Vagina (tissue), 2 donors: Measurements from ENCODE around the gene MTHFD1L. TPM values are rescaled to one million over a fixed set of nuclear protein-coding genes. Genes with fewer than 3 reads are reported as not detected.

Experiments used
- DNase-seq, 2 donors: peaks; one replicate each; pipeline ENCODE4 v3.0.0-alpha.2; 2017; ENCODE audit errors: extremely low spot score in 2 of 2
- H3K27ac ChIP-seq: fragments of 200-600 bp; sonication (generic); one replicate; pipeline ENCODE4 v1.5.1; 2019
- H3K27me3 ChIP-seq: fragments of 200-600 bp; sonication (generic); one replicate; pipeline ENCODE4 v1.5.1; 2019
- H3K36me3 ChIP-seq, 2 donors: fragments of 200-600 bp; sonication (generic); one replicate each; pipeline ENCODE4 v1.5.1; 2017 to 2019
- H3K4me1 ChIP-seq: fragments of 200-600 bp; sonication (generic); one replicate; pipeline ENCODE4 v1.5.1; 2019
- H3K4me3 ChIP-seq, 2 donors: fragments of 200-600 bp; sonication (generic); 1 replicate in 1 of 2; 2 replicates in 1 of 2; pipeline ENCODE4 v1.5.1; 2016 to 2019
- H3K9me3 ChIP-seq: fragments of 200-600 bp; sonication (generic); one replicate; pipeline ENCODE4 v1.5.1; 2019
- POLR2A ChIP-seq, 2 donors: fragments of 450-650 bp; IDR thresholded peaks; one replicate each; pipeline ENCODE4 v1.6.1; 2017; ENCODE audit warnings: antibody characterized with exemption in 2 of 2, mild to moderate bottlenecking in 2 of 2, moderate library complexity in 2 of 2
- POLR2AphosphoS5 ChIP-seq, 2 donors: sonication (generic); formaldehyde crosslinking; IDR thresholded peaks; one replicate each; pipeline ENCODE4 v1.9.0; 2017; ENCODE audit warnings: antibody characterized with exemption in 2 of 2, mild to moderate bottlenecking in 2 of 2, low read depth in 1 of 2; ENCODE audit not compliant: insufficient read depth in 1 of 2
- intact Hi-C: fragments of 100-400 bp; cut with DNase I; formaldehyde crosslinking; loops from one replicate; pipeline ENCODE4 v1.15.1; 2023
- total RNA-seq: library from RNA; depleted of rRNA; stranded (reverse); fragments of >200 nt; gene quantifications from one replicate; pipeline ENCODE4 v1.2.3, GENCODE V29; 2016
- TF ChIP-seq, protein P1 (sequence below), 3 experiments: fragments of 450-650 bp in 2 of 3; fragments of 200-600 bp in 1 of 3; sonication (generic) in 1 of 3; IDR thresholded peaks; one replicate each; pipeline ENCODE4 v1.5.1; 2017 to 2019; ENCODE audit warnings: antibody characterized with exemption in 3 of 3, mild to moderate bottlenecking in 2 of 3, moderate library complexity in 2 of 3

Gene MTHFD1L
- total RNA-seq, 1 donor from 2014 or later: 2.7 TPM

GRCh38 chr6:150999107-150999506 is 133.6 kb downstream of the MTHFD1L start:
- DNase-seq: no peak
- H3K27me3 ChIP-seq: no peaks in the 10 kb centered on the region
- intact Hi-C loops: no loop called here
- H3K36me3 ChIP-seq: no peaks in the 10 kb centered on the region
- no peak overlapping the region for H3K27ac ChIP-seq
- no peak overlapping the region for H3K4me3 ChIP-seq
- H3K9me3 ChIP-seq: no peaks in the 10 kb centered on the region
- TF ChIP-seq POLR2AphosphoS5 (IDR thresholded peaks at IDR 0.05; ENCODE audit: insufficient read depth in 1 of 2, low read depth in 1 of 2): no peak
- H3K4me1 ChIP-seq: no peaks in the 10 kb centered on the region

DNA sequence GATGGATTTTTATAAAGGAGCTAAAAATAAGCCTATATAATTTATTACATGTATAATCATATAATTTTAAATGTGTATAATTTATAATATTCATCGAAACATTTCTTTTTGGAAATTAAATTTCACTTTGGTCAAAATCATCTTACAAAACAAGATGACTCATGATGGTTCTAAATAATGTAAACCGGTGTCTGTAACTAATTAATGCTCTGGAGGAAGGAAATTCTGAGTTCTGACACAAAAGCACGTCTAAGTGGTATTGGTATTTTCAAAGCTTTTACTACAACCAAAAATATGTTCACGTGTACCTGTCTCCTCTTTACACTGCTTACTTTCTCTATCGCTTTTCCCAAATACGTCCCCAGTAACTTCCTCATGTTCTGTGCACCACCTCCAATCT is 134.1 kb downstream of the MTHFD1L start:
- Histone ChIP-seq H3K27me3 (no peaks in the 10 kb centered on the region), H3K36me3 (no peaks in the 10 kb centered on the region), H3K9me3 (no peaks in the 10 kb centered on the region), H3K27ac (no peak overlapping the region), H3K4me1 (no peaks in the 10 kb centered on the region), H3K4me3 (no peak overlapping the region)
- intact Hi-C loops: no loop called here
- no peak for DNase-seq
- no peak for TF ChIP-seq POLR2AphosphoS5 (IDR thresholded peaks at IDR 0.05; ENCODE audit: insufficient read depth in 1 of 2, low read depth in 1 of 2)
- no peak for TF ChIP-seq POLR2A (IDR thresholded peaks at IDR 0.05)
- TF ChIP-seq, protein P1, sequence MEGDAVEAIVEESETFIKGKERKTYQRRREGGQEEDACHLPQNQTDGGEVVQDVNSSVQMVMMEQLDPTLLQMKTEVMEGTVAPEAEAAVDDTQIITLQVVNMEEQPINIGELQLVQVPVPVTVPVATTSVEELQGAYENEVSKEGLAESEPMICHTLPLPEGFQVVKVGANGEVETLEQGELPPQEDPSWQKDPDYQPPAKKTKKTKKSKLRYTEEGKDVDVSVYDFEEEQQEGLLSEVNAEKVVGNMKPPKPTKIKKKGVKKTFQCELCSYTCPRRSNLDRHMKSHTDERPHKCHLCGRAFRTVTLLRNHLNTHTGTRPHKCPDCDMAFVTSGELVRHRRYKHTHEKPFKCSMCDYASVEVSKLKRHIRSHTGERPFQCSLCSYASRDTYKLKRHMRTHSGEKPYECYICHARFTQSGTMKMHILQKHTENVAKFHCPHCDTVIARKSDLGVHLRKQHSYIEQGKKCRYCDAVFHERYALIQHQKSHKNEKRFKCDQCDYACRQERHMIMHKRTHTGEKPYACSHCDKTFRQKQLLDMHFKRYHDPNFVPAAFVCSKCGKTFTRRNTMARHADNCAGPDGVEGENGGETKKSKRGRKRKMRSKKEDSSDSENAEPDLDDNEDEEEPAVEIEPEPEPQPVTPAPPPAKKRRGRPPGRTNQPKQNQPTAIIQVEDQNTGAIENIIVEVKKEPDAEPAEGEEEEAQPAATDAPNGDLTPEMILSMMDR (IDR thresholded peaks at IDR 0.05): no peak

DNA sequence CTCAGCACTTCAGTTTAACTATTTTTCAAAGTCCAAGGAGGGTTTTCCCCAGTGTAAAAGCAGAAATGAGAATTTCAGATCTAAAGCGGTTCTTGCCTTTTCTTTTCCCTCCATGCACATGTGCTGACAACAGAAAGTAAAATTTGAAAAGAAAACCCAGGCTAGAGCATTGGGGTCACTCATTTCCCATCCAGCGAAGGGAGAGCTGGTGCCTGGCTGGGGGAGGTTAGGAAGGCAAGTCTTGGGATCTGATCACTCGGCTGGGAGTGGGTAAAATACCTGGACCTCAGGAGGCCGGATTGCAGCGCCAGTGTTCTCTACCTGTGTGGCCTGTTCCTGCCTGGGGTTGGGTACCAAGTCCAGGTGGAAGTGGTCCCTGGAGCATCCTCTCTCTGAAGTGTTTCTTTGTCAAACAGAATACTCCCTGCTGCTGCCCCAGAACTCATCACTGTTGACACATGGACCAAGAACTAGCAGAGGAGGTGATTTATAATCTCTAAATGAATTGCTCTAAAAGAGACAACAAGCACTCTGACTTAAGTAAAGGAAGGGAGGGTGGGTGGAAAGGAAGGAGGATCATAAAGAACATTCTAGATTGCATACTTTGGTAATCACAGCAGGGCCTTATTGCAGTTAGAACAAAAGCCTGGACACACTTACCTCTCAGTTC is 136.0 kb downstream of the MTHFD1L start:
- intact Hi-C loops: loop anchor here (10.0 kb wide), 1 partner anchor 107 kb away; no protein-coding TSS in a partner anchor
- Histone ChIP-seq H3K36me3 (no peaks in the 10 kb centered on the region), H3K27ac (no peak overlapping the region), H3K4me3 (no peak overlapping the region), H3K4me1 (peaks cover 6% of the 10 kb centered on the region), H3K27me3 (no peaks in the 10 kb centered on the region), H3K9me3 (no peaks in the 10 kb centered on the region)
- DNase-seq: no peak
- TF ChIP-seq POLR2AphosphoS5 (IDR thresholded peaks at IDR 0.05; ENCODE audit: insufficient read depth in 1 of 2, low read depth in 1 of 2): no peak
- TF ChIP-seq, protein P1 (IDR thresholded peaks at IDR 0.05): no peak

- no peak for TF ChIP-seq POLR2AphosphoS5 (IDR thresholded peaks at IDR 0.05; ENCODE audit: insufficient read depth in 1 of 2, low read depth in 1 of 2)
- TF ChIP-seq, protein P1 (IDR thresholded peaks at IDR 0.05): no peak
- TF ChIP-seq POLR2A (IDR thresholded peaks at IDR 0.05): no peak
- no peaks in the 10 kb centered on the region for H3K36me3 ChIP-seq
- no peak overlapping the region for H3K4me3 ChIP-seq
- no peaks in the 10 kb centered on the region for H3K27me3 ChIP-seq
- H3K9me3 ChIP-seq: no peaks in the 10 kb centered on the region
- H3K27ac ChIP-seq: no peak overlapping the region
- intact Hi-C loops: loop anchor here (10.0 kb wide), 1 partner anchor 107 kb away; no protein-coding TSS in a partner anchor
- DNase-seq: no peak
- peaks cover 6% of the 10 kb centered on the region for H3K4me1 ChIP-seq
These were observed 136.6 kb downstream of the MTHFD1L start for GRCh38 chr6:151002057-151002450.

DNA sequence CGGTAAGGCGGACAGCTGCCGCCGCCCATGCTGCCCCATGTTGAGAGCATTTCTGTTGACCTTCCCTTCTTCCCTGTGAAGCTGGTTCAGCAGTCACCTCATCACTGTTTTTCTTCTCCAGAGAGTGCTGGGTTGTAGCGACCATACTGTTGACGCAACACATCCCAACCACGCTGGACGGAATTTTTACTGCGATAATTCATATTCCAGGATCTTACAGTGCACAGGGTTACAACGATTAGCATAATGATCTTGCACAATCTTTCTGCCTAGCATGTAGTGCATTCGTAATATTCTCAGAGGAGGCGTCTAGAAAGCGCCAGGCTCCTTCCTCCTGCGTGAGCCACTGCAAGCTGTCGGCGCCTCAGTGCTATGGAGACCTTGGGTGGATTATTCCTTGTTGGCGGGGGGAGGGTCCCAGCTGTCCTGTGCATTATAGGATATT is 137.0 kb downstream of the MTHFD1L start:
- intact Hi-C loops: loop anchor here (10.0 kb wide), 1 partner anchor 108 kb away; no protein-coding TSS in a partner anchor
- TF ChIP-seq, protein P1 (IDR thresholded peaks at IDR 0.05): no peak
- TF ChIP-seq POLR2AphosphoS5 (IDR thresholded peaks at IDR 0.05; ENCODE audit: insufficient read depth in 1 of 2, low read depth in 1 of 2) (no peak), POLR2A (IDR thresholded peaks at IDR 0.05) (no peak)
- H3K4me3 ChIP-seq: no peak overlapping the region
- H3K27me3 ChIP-seq: no peaks in the 10 kb centered on the region
- no peak for DNase-seq
- no peak overlapping the region for H3K27ac ChIP-seq
- no peaks in the 10 kb centered on the region for H3K9me3 ChIP-seq
- peaks cover 6% of the 10 kb centered on the region for H3K4me1 ChIP-seq
- no peaks in the 10 kb centered on the region for H3K36me3 ChIP-seq
